Activated CD8-positive, alpha-beta T cell treated with anti-CD3 and anti-CD28 coated beads, Interleukin-2, amount 10 ng/mL, durations not matched to agents 7 days and 5 days (primary cell): ENCODE measurements around the gene MINK1. TPM values are rescaled to one million over a fixed set of nuclear protein-coding genes. Genes with fewer than 3 reads are reported as not detected.
"Not testable (repeated sequence)": the region's sequence is repeated elsewhere in the genome, so short reads cannot be mapped to it uniquely, and the experiment has no call there.

Experiments
- ATAC-seq: fragments of 150-1000 bp; cut with Tn5 transposase; one replicate; pipeline ENCODE4 v1.10.0; 2021; ENCODE audit warnings: moderate library complexity
- CTCF ChIA-PET: fragments of 350-600 bp; sonication (Branson Sonifier 250); formaldehyde crosslinking; loops from one replicate; lab custom pipeline; 2021; ENCODE audit warnings: antibody characterized with exemption; lab: Charles Lee
- POLR2A ChIA-PET: fragments of 350-600 bp; sonication (Branson Sonifier 250); formaldehyde crosslinking; loops from one replicate; lab custom pipeline; 2021; ENCODE audit warnings: antibody characterized with exemption; lab: Charles Lee
- DNase-seq: peaks from one replicate; pipeline ENCODE4 v3.0.0-alpha.2; 2020
- H3K27ac Mint-ChIP-seq: one replicate; pipeline ENCODE4 v1.8.0; 2021; ENCODE audit warnings: mild to moderate bottlenecking, mixed read lengths
- H3K27me3 Mint-ChIP-seq: one replicate; pipeline ENCODE4 v1.8.0; 2021; ENCODE audit warnings: low read depth, mixed read lengths
- H3K36me3 Mint-ChIP-seq: one replicate; pipeline ENCODE4 v1.8.0; 2021; ENCODE audit warnings: low read depth, mixed read lengths
- H3K4me1 Mint-ChIP-seq: one replicate; pipeline ENCODE4 v1.8.0; 2021; ENCODE audit warnings: low read depth, mixed read lengths
- H3K4me3 Mint-ChIP-seq: one replicate; pipeline ENCODE4 v1.8.0; 2021; ENCODE audit warnings: mild to moderate bottlenecking, mixed read lengths
- H3K9me3 Mint-ChIP-seq: one replicate; pipeline ENCODE4 v1.8.0; 2022; ENCODE audit warnings: mixed read lengths; ENCODE audit not compliant: insufficient read depth
- total RNA-seq, 2 experiments: library from RNA; stranded (reverse); gene quantifications; one replicate each; pipeline ENCODE4 v1.2.3, GENCODE V29; 2021

Gene MINK1
- total RNA-seq, 2 experiments from 2014 or later: 68.1 to 73.2 TPM

DNA sequence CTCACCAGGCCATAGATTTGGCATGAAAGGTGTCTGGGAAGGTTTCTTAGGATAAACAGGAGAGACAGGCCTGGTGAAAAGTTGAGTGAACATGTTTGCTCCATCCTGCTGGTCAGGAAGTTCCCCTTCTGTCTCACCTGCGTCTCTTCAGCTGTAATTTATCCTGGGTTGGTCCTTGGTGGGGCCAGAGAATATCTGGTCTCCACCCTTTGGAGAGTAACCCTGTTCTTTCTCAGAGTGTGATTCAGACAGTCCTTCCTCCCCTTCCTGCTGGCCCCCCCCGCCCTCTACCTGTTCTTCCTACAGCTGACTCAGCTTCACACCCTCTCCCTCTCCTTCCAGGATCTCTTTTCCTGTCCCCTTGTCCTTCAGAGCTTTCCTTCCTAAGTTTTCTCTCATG is 17.1 kb downstream of the MINK1 start:
- ChIA-PET CTCF (no interaction called here), POLR2A (no interaction called here)
- Mint-ChIP-seq H3K27me3 (peaks cover 9% of the 10 kb centered on the region), H3K27ac (no peak overlapping the region), H3K4me3 (no peak overlapping the region), H3K36me3 (peaks cover 23% of the 10 kb centered on the region), H3K4me1 (peaks cover 11% of the 10 kb centered on the region), H3K9me3 (peaks cover 6% of the 10 kb centered on the region)
- no peak for DNase-seq
- no peak for ATAC-seq

DNA sequence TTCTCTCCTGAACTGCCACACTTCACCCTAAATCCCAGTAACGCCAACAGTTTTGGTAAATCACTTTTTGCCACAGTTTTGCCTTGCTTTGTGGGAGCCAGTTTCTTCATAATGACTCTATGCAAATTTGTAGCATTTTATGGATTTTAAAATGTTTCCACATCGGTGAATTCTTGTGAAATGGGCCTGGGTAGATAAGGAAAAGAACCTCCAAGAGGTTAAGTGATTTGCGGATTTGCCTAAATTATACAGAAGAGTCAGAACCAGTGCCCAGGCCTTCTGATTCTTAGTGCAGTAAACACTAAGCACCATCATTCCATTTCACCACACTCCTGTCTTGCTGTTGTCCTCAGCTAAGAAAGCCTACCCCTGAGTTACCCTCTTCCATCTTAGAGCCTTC is 17.9 kb downstream of the MINK1 start:
- ATAC-seq (no peak), DNase-seq (no peak)
- no peak overlapping the region for H3K27ac Mint-ChIP-seq
- POLR2A ChIA-PET: no interaction called here
- no peak overlapping the region for H3K4me3 Mint-ChIP-seq
- peaks cover 24% of the 10 kb centered on the region for H3K36me3 Mint-ChIP-seq
- H3K27me3 Mint-ChIP-seq: peaks cover 9% of the 10 kb centered on the region
- CTCF ChIA-PET: no interaction called here
- peaks cover 6% of the 10 kb centered on the region for H3K9me3 Mint-ChIP-seq
- H3K4me1 Mint-ChIP-seq: peaks cover 11% of the 10 kb centered on the region

DNA sequence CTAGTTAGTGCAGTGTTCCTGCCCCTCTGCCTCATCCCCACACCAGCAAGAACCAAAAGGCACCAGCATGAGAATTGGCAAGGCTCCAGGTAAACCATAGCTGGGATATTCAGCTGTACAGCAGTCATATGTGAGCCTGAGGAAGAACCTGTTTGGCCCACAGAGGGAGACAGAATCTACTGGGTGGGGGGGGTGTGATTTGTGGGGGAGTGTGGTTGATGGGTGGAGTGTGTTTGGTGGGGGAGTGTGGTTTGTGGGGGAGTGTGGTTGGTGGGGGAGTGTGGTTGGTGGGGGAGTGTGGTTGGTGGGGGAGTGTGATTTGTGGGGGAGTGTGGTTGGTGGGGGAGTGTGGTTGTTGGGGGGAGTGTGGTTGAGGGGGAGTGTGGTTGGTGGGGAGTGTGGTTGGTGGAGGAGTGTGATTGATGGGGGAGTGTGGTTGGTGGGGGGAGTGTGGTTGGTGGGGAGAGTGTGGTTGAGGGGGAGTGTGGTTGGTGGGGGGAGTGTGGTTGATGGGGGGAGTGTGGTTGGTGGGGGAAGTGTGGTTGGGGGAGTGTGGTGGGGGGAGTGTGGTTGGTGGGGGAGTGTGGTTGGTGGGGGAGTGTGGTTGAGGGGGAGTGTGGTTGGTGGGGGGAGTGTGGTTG is 19.5 kb downstream of the MINK1 start:
- ATAC-seq: no peak
- DNase-seq: no peak
- Mint-ChIP-seq H3K27me3 (peaks cover 9% of the 10 kb centered on the region), H3K9me3 (peaks cover 6% of the 10 kb centered on the region), H3K36me3 (peaks cover 28% of the 10 kb centered on the region), H3K27ac (peak overlapping the region; percentile 62), H3K4me1 (peaks cover 11% of the 10 kb centered on the region), H3K4me3 (peak overlapping the region; percentile 39)
- ChIA-PET CTCF (no interaction called here), POLR2A (interaction anchor here (0.7 kb wide), 1 partner anchor 527 kb away, joined by 4 read pairs; no protein-coding TSS in a partner anchor)

DNA sequence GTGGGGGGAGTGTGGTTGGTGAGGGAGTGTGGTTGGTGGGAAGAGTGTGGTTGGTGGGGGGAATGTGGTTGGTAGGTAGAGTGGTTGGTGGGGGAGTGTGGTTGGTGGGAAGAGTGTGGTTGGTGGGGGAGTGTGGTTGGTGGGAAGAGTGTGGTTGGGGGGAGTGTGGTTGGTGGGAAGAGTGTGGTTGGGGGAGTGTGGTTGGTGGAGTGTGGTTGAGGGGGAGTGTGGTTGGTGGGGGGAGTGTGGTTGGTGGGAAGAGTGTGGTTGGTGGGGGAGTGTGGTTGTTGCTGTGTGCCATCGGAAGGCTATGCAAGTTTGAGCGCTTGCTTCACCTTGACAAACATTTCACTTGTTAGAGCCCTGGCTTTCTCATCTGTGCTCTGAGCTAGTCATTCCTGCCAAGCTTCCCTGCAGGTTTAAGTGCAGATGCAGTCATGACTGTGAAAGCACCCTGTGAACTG is 20.1 kb downstream of the MINK1 start:
- Mint-ChIP-seq H3K36me3 (peaks cover 28% of the 10 kb centered on the region), H3K4me1 (peaks cover 11% of the 10 kb centered on the region), H3K9me3 (peaks cover 6% of the 10 kb centered on the region), H3K27ac (peak overlapping the region; percentile 43), H3K27me3 (peaks cover 9% of the 10 kb centered on the region), H3K4me3 (no peak overlapping the region)
- POLR2A ChIA-PET: interaction anchor here (0.8 kb wide), 1 partner anchor 87 kb away, joined by 3 read pairs; the partner anchor contains the start of gene RNF167
- CTCF ChIA-PET: no interaction called here
- DNase-seq (no peak), ATAC-seq (no peak)

DNA sequence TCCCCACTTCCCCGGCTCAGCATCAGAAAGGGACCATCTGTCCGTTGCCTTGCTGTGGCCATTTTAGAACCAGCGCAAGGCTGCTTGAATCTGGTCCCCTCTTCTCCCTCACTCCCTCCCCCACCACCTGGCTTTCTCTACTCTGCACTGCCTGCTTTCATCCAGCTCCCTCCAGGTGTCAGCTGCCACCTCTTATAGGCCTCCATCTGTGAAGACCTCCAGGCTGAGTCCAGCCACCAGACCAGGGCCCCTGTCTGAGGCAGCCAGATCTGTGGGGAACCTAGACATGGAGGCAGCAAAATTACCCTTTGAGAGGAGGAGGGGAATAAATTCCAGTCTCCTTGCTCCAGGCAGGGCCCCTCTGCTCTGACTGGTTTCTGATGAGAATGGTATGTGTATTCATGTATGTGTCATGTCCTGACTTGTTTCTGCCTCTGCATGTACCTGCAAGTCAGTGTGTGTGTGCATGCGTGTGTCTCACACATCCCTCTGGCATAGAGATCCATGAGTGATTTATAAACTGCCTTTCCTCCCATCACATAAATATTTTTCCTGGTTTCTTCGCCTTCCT is 21.1 kb downstream of the MINK1 start:
- POLR2A ChIA-PET: no interaction called here

DNA sequence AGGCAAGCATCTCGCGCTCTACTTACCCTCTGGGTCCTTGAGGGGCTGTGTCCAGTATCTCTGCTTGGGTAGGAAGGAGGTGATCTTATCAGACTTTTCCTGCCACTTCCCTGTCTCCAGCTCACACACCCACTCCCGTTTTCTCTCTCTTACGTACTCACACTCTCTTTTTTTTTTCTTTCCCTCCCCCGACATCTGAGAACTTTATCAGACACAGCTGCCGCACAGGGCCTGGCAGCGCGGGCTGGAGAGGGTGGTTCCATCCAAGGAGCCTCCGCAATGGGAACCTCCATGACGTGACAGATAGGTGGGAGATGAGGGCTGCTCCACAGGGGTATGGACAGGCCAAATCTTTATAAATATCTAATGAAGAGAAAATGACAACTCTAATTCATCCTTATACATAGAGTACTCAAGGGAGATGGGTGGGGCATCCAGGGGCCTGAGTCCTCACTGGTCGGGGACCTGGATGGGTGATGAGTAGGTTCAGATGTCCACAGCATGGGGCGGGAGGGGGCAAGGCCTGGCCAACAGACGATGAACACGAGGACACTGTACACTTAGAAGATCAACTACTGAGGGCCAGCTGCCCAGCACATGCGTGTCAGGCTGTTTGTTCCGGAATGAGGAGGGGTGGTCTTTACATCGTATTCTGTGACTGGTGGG is 23.3 kb downstream of the MINK1 start:
- POLR2A ChIA-PET: interaction anchor here (0.6 kb wide), 1 partner anchor 142 kb away, joined by 5 read pairs; no protein-coding TSS in a partner anchor
- CTCF ChIA-PET: no interaction called here
- H3K27ac Mint-ChIP-seq: no peak overlapping the region
- peaks cover under 1% of the 10 kb centered on the region for H3K27me3 Mint-ChIP-seq
- no peak for ATAC-seq
- no peak for DNase-seq
- H3K9me3 Mint-ChIP-seq: peaks cover 6% of the 10 kb centered on the region
- H3K4me3 Mint-ChIP-seq: no peak overlapping the region
- H3K4me1 Mint-ChIP-seq: peaks cover 10% of the 10 kb centered on the region
- peaks cover 25% of the 10 kb centered on the region for H3K36me3 Mint-ChIP-seq

More for the DNA sequence above, 21.1 kb downstream of the MINK1 start:
- no peak for DNase-seq
- no peak overlapping the region for H3K4me3 Mint-ChIP-seq
- peaks cover 6% of the 10 kb centered on the region for H3K9me3 Mint-ChIP-seq
- peaks cover 13% of the 10 kb centered on the region for H3K4me1 Mint-ChIP-seq
- ATAC-seq: no peak
- H3K27me3 Mint-ChIP-seq: peaks cover 9% of the 10 kb centered on the region
- peak overlapping the region; percentile 48 for H3K27ac Mint-ChIP-seq
- CTCF ChIA-PET: no interaction called here
- peaks cover 31% of the 10 kb centered on the region for H3K36me3 Mint-ChIP-seq

DNA sequence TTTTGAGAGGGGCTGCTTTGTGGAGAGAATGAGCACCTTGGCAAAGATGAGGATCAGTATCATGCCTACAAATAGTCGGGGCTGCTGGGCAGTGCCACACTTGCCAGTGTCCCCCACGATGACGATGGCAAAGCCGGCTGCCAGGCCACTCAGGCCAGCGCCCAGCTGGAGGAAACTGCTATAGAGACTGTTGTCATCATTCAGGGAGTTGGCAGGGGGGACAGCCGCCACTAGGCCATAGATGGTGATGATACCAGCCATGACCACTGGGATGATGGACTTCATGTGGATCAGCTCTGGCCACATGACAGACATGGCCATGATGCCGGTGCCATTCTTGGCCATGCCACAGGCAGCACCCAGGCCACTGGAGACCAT is 23.8 kb downstream of the MINK1 start:
- no peak overlapping the region for H3K27ac Mint-ChIP-seq
- DNase-seq: no peak
- H3K4me1 Mint-ChIP-seq: peaks cover 10% of the 10 kb centered on the region
- ChIA-PET CTCF (no interaction called here), POLR2A (no interaction called here)
- ATAC-seq: no peak
- no peak overlapping the region for H3K4me3 Mint-ChIP-seq
- peaks cover 5% of the 10 kb centered on the region for H3K9me3 Mint-ChIP-seq
- no peaks in the 10 kb centered on the region for H3K27me3 Mint-ChIP-seq
- H3K36me3 Mint-ChIP-seq: peaks cover 23% of the 10 kb centered on the region

DNA sequence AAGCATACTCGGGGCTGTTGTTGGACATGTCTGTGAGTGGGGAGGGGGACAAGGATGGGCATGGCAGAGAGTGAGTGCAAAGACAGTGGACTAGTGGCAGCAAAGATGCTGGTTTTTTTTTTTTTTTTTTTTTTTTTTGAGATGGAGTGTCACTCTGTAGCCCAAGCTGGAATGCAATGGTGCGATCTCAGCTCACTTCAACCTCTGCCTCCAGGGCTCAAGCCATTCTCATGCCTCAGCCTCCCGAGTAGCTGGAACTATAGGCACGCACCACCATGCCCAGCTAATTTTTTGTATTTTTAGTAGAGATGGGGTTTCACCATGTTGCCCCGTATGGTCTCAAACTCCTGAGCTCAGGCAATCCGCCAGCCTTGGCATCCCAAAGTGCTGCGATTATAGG is 24.2 kb downstream of the MINK1 start:
- H3K36me3 Mint-ChIP-seq: peaks cover 19% of the 10 kb centered on the region
- H3K4me3 Mint-ChIP-seq, H3K27me3 Mint-ChIP-seq, H3K27ac Mint-ChIP-seq, H3K9me3 Mint-ChIP-seq, DNase-seq, POLR2A ChIA-PET, H3K4me1 Mint-ChIP-seq, ATAC-seq: not testable (repeated sequence)
- CTCF ChIA-PET: interaction anchor here (0.9 kb wide), 1 partner anchor 61 kb away, joined by 4 read pairs; no protein-coding TSS in a partner anchor

DNA sequence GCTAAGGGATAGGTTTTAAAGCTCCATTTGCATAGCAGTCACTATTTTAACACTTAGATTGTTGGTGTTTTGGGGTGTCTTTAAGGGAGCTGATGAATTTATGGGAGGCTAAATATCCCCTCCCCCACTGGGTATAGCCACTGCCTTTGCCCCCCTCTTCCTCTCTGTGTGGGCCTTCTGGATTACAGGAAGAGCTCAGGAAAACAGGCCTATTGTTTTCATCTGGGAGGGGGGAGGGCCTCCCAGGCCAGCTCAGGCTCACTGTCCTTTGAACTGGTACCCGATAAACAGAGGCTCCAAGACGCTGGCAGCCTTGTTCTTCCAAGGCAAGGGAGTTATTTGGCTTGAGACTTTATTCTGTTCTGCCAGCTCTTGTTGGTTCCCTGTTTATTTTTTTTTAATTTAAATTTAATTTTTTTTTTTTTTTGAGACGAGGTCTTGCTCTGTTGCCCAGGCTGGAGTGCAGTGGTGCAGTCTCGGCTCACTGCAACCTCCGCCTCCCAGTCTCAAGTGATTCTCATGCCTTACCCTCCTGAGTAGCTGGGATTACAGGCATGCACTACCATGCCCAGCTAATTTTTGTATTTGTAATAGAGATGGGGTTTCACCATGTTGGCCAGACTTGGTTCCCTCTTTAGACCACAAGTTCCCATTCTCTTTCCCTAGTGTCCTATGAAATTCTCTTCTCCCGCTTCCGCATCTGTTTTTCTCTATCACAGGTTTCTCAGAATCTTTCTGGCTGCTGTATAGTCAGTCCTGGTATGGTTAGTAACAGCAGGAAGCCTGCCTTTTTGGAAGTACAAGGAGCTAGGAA is 25.1 kb downstream of the MINK1 start:
- Mint-ChIP-seq H3K27ac (no peak overlapping the region), H3K27me3 (no peaks in the 10 kb centered on the region), H3K4me3 (no peak overlapping the region), H3K9me3 (no peaks in the 10 kb centered on the region), H3K4me1 (peaks cover 6% of the 10 kb centered on the region), H3K36me3 (peaks cover 17% of the 10 kb centered on the region)
- DNase-seq (no peak), ATAC-seq (no peak)
- ChIA-PET POLR2A (no interaction called here), CTCF (interaction anchor here (0.9 to 1.5 kb wide), 3 partner anchors 24 to 234 kb away, joined by 3 to 4 read pairs (median 4); no protein-coding TSS in a partner anchor)

DNA sequence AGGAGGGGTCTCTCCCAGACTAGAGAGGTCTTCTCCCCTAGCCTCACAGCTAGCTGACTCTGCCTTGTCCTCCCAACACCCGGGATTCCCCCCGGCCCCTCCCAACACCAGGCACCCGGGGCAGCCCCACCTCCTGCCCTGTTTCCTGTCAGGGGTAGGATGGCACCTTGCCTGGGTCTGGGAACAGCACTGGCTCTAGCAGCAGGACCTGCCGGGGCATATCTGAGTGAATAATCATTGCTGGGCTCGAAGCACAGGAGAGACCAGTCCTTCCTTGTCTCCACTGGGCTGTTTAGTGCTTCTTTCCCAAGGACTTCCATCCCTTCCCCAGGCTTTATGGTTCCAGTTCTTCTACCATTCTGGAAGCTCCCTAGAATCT is 25.7 kb downstream of the MINK1 start:
- H3K36me3 Mint-ChIP-seq: peaks cover 16% of the 10 kb centered on the region
- no peak overlapping the region for H3K27ac Mint-ChIP-seq
- DNase-seq (no peak), ATAC-seq (no peak)
- no peak overlapping the region for H3K4me3 Mint-ChIP-seq
- ChIA-PET CTCF (interaction anchor here (1.0 to 1.5 kb wide), 2 partner anchors 24 to 234 kb away, joined by 3 to 4 read pairs; no protein-coding TSS in a partner anchor), POLR2A (no interaction called here)
- no peaks in the 10 kb centered on the region for H3K9me3 Mint-ChIP-seq
- H3K27me3 Mint-ChIP-seq: no peaks in the 10 kb centered on the region
- H3K4me1 Mint-ChIP-seq: peaks cover 6% of the 10 kb centered on the region

DNA sequence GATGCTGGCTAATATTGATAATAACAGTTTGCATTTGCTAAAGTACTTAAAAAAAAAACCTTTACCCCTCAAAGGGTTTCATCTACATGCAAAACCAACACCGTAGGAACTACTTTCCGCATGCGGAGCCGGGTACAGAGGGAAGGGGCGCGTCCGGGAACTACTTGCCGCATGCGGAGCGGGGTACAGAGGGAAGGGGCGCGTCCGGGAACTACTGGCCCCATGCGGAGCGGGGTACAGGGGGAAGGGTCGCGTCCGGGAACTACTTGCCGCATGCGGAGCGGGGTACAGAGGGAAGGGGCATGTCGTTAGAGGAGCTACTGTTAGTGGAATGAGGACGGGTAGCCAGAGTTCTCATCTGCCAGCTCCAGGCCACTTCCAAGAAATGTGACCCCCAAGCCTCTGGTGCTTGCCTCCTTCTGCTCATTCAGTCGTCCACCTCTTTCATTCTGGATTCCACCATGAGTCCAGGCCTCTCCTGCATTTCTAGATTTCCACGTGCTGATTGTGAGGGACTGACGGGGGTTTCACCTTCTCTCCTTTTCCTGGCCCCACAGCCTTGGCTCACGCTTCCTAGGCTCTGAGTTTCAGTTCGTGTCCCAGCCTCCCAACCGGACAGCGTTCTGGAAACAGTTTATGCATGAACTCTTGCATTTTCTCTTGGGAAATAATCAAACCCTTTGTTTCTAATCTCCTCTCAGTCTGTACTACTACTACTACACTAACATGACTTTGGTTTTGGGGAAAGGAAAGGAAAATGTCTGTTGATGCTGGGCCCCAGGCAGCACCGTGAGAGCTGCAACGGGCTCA is 26.9 kb downstream of the MINK1 start:
- H3K9me3 Mint-ChIP-seq: no peaks in the 10 kb centered on the region
- no peak for DNase-seq
- ATAC-seq: no peak

More for the DNA sequence above, 26.9 kb downstream of the MINK1 start:
- ChIA-PET CTCF (no interaction called here), POLR2A (no interaction called here)
- H3K27ac Mint-ChIP-seq: no peak overlapping the region
- no peaks in the 10 kb centered on the region for H3K27me3 Mint-ChIP-seq
- H3K4me1 Mint-ChIP-seq: peaks cover 4% of the 10 kb centered on the region
- no peak overlapping the region for H3K4me3 Mint-ChIP-seq
- H3K36me3 Mint-ChIP-seq: peaks cover 9% of the 10 kb centered on the region
